Activated CD4-positive, alpha-beta T cell treated with anti-CD3 and anti-CD28 coated beads, Interleukin-2, amount 50 U/mL, for 48 hours (primary cell): ENCODE measurements around the gene MROH8.
A peak's percentile ranks its signal among the peaks of the same experiment; 100 is the strongest.

Source experiments
- DNase-seq, 2 experiments: peaks; one replicate each; pipeline ENCODE4 v3.0.0-alpha.2; 2020

Gene MROH8

DNA sequence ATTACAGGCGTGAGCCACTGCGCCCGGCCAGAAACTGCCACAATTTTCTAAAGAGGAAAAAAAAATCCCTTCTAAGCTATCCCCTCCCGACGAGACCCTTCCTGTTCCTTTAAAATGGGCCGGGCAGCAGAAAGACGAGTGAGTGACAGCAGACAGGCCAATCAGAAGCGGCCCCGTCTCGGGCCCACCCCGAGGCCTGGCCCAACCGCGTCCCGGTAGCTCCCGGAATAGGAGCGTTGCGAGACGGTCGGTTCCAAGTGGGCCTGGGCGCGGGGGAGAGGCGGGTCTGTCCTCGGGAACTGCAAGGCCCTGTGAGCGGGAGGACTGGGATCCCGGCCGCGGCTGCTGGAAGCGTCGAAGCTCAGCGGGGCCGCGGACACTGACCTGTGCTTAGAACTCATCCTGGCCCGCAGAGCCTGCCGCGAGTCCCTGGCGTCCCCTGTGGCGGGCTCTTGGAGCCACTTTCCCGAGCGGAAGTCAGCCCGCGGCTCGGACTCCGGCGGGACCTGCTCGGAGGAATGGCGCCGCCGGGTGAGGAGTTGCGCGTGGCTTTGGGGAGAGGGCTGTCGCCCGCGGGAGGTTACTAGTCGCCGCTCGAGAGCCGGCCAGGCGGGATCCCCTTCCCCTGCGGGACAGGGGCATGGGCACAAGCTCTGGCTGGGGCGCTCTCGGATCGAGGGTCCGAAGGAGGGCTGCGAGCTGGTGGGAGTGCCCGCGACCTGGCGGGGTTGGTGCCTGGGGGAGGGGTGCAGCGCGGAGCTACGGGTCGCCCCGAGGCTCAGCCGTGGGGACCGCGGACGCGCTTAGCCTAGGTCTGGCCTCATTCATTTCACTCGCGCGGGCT, at the start of gene MROH8, which contains the start of gene RPN2:
MROH8 (minus strand) TSS at position 710 of the 844 bp plus-strand sequence.
RPN2 (plus strand) TSS at position 492 of the 844 bp plus-strand sequence; CDS start at position 519, 27 bp downstream.
- peak; percentile 96 for DNase-seq

DNA sequence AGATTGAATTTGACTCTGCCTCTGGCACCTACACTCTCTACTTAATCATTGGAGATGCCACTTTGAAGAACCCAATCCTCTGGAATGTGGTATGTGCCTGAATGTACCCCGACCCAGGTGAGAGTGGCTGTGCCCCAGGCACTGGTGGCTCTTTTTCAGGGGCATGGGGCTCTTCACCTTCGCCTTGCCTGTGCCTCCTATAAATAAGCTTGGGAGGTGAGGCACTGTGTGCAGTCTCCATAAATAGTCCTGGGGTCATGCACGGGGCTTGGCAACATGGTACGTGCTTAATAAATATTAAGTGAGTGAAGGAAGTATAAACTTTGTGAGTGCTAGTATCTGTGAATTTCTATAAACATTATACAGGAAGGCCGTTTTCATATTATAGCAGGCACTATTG, 49.3 kb upstream of the MROH8 start:
- no peak for DNase-seq

DNA sequence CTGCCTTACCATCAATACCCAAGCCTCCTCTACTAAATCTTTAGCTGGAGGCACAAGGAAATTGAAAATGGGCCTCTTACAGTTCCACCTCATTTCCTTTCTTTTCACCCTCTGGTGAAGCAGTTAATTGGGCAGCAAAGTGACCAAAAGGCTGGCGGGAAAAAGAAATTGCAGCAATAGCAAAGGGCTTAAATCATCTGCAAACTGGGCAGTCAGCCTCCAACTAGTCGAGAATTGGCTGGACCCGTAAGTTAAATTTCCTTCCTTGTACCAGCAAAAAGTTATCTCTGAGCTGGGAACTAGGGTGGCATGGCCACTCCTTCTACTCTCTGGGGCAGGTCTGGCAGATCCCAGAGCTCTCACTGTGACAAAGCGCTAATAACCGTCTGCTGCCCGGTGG, 48.7 kb upstream of the MROH8 start:
- DNase-seq, result no peak

DNA sequence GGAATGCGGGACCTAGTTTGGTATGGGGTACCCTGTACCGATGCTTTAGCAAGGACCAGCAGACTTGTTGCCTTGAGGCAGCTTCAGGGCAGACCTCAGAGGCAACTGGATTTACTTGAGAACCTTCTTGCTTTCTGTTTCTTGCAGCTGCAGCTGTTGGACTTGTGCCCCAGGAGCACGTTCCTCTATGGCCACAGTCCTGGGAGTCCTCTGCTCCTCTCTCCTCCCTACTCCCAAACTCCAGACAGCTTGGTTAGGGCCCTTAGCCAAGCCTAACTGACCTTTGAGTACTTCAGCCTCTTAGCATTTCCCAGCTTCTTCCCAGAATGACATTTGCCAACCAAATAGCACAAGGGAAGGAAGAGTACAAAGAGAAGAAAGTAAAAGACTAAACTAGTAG, 47.5 kb upstream of the MROH8 start:
- DNase-seq, result no peak

DNA sequence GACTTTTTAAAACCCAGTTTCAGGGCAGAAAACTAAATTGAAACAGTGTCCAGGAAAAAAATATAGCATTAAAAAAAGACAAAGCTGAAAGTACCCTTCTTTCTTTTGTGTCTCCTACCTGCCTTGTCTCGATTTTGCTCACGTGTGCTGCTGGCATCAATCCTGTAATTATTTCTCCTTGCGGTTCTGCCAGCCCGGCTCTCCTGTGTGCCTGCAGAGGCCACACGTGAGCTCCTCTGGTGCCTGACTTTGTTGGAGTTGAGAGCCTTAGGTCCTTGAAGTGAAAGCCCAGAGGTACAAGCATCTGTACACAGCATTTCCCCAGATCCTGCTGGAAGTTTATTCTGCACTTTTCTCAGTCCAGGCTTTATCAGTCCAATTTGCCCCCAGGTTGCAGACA, 45.8 kb upstream of the MROH8 start:
- DNase-seq, result no peak

DNA sequence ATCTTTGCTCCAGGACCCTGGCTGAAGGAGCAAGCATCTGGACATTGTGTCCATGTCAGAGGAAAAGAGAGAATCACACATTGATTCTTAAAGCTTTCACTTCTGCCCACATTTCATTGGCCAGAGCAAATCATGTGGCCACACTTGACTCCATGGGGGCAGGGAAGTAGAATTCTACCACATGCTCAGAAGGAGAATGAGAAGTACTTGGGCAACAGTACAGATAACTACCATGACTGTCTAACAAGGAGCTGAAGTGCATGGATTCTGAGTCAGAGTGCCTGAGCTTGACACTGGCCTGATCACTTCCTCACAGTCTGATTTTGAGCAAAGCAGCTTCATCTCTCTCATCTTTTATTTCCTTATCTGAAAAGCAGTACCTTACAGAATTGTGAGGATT, 43.7 kb upstream of the MROH8 start:
- DNase-seq, result no peak

DNA sequence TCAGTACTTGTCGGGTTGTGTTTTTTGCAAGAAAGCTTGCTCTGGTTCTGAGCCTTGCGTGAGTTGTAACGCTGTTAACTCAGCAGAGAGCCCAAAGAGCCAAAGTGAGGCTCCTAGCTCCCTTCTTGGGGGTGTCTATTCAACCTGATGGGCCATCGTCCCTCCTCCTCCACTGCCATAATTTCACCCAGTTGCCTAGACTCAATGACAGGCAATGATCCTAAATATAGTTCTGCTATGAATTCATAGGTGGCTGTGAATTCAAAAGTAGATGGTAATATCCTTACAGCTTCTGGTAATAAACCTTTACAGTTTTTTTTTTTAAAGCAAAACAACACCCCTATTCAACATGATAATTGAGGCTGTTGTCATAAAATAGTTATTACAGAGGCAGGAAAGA, 42.7 kb upstream of the MROH8 start:
- DNase-seq, result no peak

DNA sequence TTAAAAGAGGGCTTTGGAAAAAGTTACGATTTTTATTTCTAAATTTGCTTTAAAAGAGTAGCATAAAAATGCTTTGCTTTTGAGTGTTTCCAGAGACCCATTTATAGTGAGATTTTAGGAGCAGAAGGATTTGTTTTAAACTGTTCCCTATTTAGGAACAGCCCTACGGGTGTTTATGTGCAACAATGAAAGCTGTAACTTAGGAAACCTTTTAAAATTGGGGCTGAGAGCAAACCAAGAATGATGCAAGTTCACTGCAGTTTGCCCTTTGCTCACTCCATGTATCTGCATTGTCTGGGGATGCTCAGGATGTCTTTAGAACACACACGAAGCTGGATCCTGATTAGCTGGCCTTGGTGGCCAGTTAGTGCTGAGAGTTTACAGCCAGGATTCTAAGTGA, 41.4 kb upstream of the MROH8 start:
- DNase-seq, result no peak

DNA sequence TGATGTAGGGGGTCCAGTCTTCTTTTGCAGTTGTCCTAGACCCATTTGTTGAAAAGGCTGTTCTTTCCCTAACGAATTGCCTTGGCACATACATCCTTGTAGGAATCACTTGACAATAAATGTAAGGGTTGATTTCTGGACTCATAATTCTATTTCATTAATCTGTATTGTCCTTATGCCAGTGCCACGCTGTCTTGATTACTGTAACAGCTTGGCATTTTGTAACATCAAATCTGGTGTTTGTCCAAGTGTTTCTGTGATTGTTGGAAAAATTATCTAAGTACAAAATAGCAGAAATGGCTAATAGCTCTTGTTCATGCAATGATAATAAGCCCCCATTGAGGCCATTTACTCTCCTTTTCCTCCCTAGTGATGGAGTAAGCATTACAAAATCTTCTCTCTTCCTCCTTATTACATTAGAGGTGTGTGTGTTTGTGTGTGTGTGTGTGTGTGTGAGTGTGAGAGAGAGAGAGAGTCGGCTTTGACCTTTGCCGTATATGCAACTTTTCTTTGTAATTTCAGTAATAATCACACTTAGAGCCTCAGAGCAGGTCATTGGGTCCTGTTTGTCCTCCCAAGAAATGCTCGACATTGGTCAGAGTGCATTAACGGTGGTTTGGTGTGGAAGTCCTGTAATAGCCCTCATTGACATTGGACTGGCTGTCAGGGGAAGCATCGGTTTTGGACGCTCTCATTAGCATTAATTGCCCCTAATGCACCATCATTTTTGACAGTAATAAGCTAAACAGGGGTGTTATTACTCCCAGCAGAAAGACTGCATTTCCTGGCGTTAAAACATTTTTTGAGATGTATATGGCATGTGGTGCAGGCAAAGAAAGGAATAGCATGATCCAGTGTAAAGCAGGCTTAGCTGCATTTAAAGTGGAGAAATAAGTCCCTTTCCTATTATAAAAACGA, 40.7 kb upstream of the MROH8 start:
- no peak for DNase-seq

DNA sequence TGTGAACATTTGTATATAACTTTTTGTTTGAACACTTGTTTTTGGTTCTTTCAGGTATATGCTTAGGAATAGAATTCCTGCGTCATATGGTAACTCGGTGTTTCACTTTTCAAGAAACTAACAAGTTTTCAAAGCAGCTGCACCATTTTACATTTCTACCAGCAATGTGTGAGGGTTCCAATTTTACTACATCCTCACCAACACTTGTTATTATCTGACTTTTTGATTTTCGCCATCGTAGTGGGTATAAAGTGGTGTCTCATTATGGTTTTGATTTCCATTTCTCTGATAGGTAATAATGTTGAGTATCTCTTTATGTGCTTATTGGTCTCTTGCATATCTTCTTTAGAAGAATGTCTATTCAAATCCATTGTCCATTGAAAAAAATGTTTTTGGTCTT, 39.6 kb upstream of the MROH8 start:
- DNase-seq, result no peak

DNA sequence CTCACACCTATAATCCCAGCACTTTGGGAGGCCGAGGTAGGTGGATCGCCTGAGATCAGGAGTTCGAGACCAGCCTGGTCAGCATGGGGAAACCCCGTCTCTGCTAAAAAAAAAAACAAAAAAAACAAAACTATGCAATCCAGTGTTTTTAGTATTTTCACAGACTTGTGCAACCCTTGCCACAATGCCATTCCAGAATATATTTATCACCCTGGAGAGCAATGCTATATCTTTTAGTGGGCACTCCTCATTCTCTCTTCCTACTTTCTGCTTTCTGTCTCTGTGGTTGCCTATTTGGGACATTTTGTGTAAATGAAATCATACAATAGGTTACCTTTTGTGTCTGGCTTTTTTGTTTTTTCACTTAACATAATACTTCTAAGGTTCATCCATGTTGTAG, 39.1 kb upstream of the MROH8 start:
- DNase-seq, result no peak

DNA sequence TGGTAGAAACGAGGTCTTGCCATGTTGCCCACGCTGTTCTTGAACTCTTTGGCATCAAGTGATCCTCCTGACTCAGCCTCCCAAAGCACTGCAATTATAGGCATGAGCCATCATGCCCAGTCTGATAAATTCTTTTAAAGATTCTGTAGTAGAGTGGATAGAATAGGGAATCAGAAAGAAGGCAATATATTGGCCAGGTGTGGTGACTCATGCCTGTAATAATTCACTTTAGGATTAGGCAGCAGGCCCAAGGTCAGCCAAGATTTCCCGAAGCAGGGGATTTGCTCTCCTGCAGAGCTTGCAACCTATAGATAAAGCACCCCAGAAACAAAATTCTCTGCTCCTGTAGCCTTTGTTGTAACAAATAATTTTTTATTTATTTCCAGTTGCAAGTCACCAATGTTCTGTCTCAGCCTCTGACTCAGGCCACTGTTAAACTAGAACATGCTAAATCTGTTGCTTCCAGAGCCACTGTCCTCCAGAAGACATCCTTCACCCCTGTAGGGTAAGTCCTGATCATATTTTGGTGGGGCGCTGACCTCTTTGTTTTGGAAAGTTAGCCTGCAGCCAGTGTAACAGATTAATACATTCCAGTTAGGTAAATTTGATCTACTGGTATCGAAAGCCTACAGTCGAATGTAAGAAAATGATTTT, 30.4 kb upstream of the MROH8 start:
- no peak for DNase-seq

DNA sequence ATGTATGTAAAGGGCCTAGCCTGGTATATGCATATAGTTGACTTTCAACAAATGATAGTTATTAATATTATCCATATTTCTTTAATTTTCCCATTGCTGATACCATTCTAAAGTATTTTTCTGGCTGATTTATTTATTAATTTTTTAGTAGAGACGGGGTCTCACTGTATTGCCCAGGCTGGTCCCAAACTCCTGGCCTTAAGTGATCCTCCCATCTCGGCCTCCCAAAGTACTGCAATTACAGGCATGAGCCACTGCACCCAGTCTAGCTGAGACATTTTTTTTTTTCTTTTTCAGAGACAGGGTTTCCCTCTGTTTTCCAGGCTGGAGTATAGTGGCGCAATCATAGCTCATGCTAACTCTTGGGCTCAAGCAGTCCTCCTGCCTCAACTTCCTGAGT, 29.8 kb upstream of the MROH8 start:
- no peak for DNase-seq

DNA sequence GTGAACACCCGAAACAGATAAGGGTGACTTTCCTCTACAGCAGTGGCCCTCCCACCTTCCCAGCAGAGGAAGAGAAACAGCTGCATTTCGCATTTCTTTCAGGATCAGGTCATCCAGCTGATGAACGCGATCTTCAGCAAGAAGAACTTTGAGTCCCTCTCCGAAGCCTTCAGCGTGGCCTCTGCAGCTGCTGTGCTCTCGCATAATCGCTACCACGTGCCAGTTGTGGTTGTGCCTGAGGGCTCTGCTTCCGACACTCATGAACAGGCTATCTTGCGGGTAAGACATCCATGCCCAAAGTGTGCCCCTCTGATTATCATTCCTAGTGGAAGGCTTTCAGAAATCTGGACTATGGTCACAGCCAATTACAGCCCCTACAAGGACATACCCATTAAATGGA, 27.8 kb upstream of the MROH8 start:
- no peak for DNase-seq

DNA sequence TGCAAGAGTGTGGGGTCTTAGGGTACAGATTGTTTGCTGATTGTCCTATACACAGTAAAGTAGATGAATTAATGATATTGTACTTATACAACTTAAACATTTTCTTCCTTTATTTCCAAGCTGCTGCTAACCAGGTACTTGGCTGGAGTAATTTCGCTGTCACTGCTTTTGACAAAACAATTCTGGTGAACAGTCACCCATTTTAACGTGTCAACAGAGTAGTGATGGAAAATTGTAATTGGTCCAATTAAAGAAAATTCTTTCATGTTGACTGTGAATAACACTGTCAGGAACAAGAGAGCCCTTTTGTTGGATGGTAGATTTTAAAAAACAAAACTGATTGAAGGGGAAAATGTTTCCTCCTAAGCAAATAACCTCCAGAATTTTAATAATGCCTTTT, 26.4 kb upstream of the MROH8 start:
- no peak for DNase-seq

DNA sequence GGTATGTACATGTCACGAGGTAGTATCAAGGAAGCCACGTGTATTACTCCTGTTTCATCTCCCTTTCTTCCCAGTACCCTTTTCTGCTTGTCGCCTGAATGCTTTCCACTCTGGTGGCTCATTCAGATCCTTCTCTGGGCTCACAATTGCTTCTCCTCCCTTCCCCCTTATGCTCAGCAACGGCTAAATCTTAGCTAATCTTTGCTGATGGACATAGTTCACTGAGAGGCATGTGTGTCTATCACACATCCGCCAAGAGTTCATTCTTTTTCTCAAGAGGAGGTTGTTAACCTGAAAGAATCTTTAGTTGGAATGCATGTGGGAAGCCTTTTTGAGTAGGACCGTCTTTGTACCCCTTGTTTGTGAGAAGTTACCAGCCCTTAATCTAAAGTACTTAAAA, 25.8 kb upstream of the MROH8 start:
- DNase-seq, result no peak

DNA sequence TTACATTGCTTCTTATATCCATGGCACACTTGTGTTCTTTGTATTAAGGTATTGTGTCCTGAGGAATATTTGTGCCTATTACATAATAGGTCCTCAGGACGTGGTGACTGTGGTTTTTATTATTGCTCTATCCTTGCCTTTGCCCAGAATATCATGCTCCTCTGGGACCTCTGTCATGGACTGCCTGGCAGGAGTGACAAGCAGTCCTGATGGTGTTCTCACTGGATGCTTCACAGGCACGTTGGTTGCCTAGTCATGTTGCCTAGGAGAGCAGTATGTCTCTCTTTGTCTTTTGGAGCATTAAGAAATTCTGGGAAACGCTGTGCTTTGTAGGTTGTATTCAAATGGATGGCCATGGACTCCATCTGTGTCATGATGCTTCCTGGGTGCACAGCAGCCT, 24.7 kb upstream of the MROH8 start:
- no peak for DNase-seq

DNA sequence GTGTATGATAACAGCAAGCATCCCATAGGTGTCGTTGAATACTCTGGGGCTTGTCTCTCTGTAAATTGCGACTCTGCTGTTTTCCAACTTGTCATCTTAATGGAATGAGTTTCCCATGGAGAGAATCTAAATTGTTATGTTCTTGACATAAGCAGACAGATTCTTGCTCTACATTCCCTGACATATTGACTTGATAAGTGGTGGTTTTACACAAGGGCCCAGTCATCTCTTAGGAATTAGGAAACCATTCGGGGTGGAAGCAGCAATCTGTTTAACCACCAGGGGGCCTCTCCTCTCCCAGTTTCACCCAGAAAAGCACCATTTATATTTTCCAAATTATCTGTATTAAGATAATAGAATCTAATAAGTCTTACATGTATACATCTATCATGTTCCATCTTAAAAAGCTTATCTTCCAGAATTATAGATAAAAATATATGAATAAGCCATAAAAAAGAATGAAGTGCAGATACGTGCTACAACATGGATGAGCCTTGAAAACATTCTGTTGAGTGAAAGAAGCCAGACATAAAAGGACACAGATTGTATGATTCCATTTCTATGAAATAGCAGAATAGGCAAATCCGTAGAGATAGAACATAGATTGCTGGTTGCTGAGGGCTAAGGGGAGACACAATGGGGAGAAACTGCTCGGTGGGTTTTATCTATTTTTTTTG, 23.1 kb upstream of the MROH8 start:
- DNase-seq, result peak in 1 of 2 experiments; percentile 24

DNA sequence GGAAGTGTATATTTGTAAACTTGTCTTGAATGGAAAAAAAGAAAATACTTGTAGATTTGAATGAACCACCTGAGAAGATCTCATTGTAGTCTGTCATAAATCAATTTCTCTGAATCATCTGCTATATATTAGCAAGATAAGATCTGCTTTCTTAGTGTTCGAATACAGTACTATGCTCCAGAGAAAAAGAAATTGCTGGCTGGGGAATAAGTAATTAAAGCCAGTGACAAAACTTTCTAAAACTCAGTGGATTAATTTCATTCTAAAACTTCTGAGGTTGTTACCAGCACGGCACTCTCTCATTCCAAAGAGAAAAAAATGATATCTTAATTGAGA, 22.4 kb upstream of the MROH8 start:
- no peak for DNase-seq

DNA sequence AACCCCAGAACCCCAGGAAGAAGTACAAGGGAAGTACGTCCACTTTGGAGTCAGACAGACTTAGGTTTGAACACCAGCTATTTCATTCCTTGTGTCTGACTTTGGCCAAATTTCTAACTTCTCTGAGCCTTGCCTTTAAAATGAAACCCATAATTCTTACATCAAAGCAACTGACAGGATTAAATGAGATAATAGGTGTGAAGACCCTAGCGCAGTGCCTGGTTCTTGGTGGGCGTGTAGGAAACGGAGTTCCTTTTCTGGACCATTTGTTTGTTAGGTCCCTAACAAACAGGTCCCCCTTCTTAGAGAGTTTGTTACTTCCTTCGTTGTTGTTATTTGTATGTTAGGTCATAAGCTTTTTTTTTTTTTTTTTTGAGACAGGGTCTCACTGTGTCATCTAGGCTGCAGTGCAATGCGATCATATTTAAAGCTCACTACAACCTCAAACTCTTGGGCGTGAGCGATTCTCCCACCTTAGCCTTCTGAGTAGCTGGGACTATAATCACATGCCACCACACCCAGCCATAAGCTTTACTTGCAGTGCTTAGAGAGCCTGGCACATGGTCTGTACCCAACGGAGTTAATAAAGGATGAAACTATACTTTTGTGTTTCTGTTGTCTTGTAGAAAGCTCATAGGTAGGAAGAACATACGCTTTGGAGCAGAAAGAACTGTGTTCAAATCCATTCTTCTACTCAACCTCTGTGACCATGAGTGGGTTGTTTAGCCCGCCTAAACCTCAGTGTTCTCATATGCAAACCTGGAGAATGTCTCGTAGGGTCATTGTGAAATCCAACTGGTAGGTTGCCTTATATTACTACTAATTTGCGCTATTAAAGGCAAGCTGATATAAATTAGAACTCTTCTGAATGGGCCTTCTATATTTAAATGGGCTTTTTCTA, 21.8 kb upstream of the MROH8 start:
- no peak for DNase-seq

DNA sequence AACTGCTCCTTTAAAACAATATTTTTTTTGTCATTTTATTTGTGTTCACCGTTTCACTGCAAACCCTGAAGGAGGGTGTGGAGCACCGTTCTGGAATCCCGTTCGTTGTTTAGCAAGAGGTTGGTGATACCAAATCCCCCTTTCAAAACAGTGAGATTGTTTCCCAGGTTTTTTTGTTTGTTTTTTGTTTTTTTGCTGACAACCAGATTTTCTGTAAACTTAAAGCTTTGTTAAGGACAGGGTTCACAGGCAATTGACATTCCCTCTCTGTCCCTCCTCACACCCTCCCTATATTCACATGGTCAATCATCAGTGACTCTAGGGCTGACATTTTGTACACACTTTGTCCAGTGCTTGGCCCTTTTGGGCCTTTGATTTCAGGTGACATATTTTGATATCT, 21.0 kb upstream of the MROH8 start:
- no peak for DNase-seq
